Left ventricle myocardium superior (tissue), 1 donor: ENCODE results near the gene DRAP1. TPM values are rescaled to one million over a fixed set of nuclear protein-coding genes. Genes with fewer than 3 reads are reported as not detected.

Experiments used
- ATAC-seq: fragments of 200-7000 bp; cut with Tn5 transposase; one replicate; pipeline ENCODE4 v1.9.1; 2020; ENCODE audit warnings: mild to moderate bottlenecking, moderate library complexity
- DNase-seq: peaks from one replicate; pipeline ENCODE4 v3.0.0-alpha.2; 2020
- intact Hi-C: fragments of 100-400 bp; cut with micrococcal nuclease; formaldehyde crosslinking; loops from one replicate; pipeline ENCODE4 v1.11.0; 2022
- long read RNA-seq: library from polyadenylated mRNA; unstranded; transcript quantifications from one replicate; pipeline ENCODE4 v2.0.0, GENCODE V29; 2021
- total RNA-seq: library from RNA; stranded (reverse); fragmentation: NEBNext Ultra II Directional; extraction: Animal tissue kit (Norgen Biotek cat#: 25700); gene quantifications from one replicate; pipeline ENCODE4 v1.2.1, GENCODE V29; 2021
- donor health status: DM: no; HTN: yes; CAD: no; lungs with severe emphysema.

Gene DRAP1
- total RNA-seq: 106 TPM
- long read RNA-seq, transcript DRAP1-209 (4 exons, 453 nt): minor isoform, 7 of 127 reads
- long read RNA-seq, transcript DRAP1-201 (7 exons, 989 nt): major isoform, 115 of 127 reads
- long read RNA-seq, partial matches to known transcripts: 2 of 127 reads
- long read RNA-seq, other reads (novel, unspliced or antisense): 1 of 127 reads

DNA sequence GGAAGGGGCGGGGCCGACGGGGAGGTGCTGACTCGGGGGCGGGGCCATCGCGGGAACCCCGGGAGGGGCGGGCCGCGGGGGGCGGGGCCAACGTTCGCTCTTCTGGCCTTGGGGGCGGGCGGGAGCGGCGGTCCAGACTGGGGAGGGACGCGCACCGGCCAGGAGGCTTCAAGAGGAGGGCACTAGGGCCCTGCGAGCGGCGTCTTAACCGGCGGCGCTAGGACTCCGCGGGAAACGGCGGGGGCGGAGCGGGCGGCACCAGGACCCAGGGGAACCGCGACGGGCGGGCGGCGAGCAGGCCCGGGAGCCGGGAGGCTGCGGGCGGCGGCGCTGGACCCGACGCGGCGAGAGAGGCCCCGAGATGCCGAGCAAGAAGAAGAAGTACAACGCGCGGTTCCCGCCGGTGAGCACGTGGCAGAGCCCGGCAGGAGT is at the start of gene DRAP1:
TSS of gene DRAP1 (plus strand) at position 286 of the 432 bp plus-strand sequence. CDS start at position 362, 76 bp downstream.
- intact Hi-C loops: no loop called here
- DNase-seq: peak; percentile 100
- ATAC-seq: peak; percentile 92

- peak; percentile 34 for DNase-seq
- intact Hi-C loops: no loop called here
- no peak for ATAC-seq
Observed at GRCh38 chr11:65869643-65870306, 49.5 kb upstream of the DRAP1 start.

DNA sequence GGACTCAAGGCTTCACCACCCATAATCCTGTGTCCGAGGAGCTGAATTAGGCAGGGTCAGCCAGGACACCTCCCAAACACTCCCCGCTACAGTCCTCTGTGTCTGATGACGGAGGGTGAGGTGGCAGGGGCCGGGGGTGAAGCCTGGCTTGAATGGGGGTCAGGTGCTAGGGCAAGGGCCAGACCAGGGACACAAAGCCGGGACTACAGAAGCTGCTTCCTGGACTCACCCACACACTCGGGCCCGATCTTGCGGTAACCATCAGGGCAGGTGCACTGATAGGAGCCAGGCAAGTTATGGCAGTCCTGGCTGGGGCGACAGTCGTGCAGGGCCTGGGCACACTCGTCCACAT is 48.9 kb upstream of the DRAP1 start:
- intact Hi-C loops: no loop called here
- no peak for ATAC-seq
- peak; percentile 29 for DNase-seq

GRCh38 chr11:65870706-65871681 is 48.2 kb upstream of the DRAP1 start:
- intact Hi-C loops: no loop called here
- no peak for ATAC-seq
- DNase-seq: peak; percentile 71

GRCh38 chr11:65871811-65872548 is 47.2 kb upstream of the DRAP1 start:
- ATAC-seq (peak; percentile 16), DNase-seq (peak; percentile 64)
- intact Hi-C loops: no loop called here

GRCh38 chr11:65872586-65873317 is 46.5 kb upstream of the DRAP1 start, which contains the start of gene EFEMP2:
TSS of gene EFEMP2 (minus strand) at chr11:65872800. CDS start at chr11:65872354, 446 bp downstream.
- DNase-seq (peak; percentile 76), ATAC-seq (peak; percentile 57)
- intact Hi-C loops: no loop called here

DNA sequence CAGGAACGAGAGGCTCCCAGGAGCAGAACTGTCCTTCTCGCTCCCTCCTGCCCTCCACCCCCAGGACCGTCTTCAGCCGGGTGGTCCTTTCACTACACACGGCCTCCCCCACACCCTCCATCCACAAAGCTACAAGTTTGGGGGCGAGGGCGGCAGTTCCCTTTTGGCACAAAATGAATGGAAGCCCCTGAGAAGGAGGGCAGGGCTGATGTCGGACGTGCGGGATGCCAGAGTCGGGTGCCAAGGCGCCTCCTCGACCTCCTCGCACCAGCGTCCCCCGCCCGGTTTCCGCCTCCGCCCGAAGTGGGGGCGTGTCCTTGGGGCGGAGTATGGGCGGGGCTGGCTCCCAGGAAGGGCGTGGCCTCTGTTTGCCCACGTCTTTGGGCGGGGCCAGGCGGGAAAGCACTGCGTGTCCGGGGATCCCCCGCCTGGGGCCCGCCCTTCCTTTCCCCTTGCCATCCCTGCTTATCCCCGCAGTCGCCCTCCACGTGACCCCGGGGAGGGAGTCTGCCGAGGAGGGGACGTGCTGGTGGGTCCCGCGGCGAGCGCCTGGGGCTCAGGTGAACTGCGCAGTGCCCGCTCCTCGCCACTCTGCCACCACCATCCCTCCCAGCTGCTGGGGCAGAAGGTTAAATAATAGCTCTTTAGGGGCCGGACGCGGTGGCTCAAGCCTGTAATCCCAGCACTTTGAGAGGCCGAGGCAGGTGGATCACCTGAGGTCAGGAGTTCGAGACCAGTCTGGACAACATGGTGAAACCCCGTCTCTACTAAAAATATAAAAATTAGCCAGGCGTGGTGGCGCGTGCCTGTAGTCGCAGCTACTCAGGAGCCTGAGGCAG is 45.7 kb upstream of the DRAP1 start:
- DNase-seq: peak; percentile 98
- intact Hi-C loops: no loop called here
- peak; percentile 94 for ATAC-seq

- no peak for ATAC-seq
- DNase-seq: peak; percentile 35
- intact Hi-C loops: loop anchor here (10.0 kb wide), 1 partner anchor 105 kb away; no protein-coding TSS in a partner anchor
Observed at GRCh38 chr11:65879617-65880016, 39.6 kb upstream of the DRAP1 start, which contains the start of gene CTSW. TSS of gene CTSW (plus strand) at chr11:65879837. CDS start at chr11:65879855, 18 bp downstream.

GRCh38 chr11:65880027-65880426 is 39.2 kb upstream of the DRAP1 start:
- intact Hi-C loops: loop anchor here (10.0 kb wide), 1 partner anchor 105 kb away; no protein-coding TSS in a partner anchor
- no peak for ATAC-seq
- peak; percentile 14 for DNase-seq

- intact Hi-C loops: loop anchor here (10.0 kb wide), 1 partner anchor 104 kb away; no protein-coding TSS in a partner anchor
- no peak for ATAC-seq
- peak; percentile 20 for DNase-seq
Observed at GRCh38 chr11:65880844-65881421, 38.3 kb upstream of the DRAP1 start.

- DNase-seq (peak; percentile 21), ATAC-seq (no peak)
- intact Hi-C loops: loop anchor here (10.0 kb wide), 1 partner anchor 102 kb away; no protein-coding TSS in a partner anchor
Observed at GRCh38 chr11:65882120-65883057, 36.8 kb upstream of the DRAP1 start.

GRCh38 chr11:65883058-65883761 is 36.0 kb upstream of the DRAP1 start:
- ATAC-seq (no peak), DNase-seq (peak; percentile 30)
- intact Hi-C loops: loop anchor here (10.0 kb wide), 1 partner anchor 102 kb away; no protein-coding TSS in a partner anchor

DNA sequence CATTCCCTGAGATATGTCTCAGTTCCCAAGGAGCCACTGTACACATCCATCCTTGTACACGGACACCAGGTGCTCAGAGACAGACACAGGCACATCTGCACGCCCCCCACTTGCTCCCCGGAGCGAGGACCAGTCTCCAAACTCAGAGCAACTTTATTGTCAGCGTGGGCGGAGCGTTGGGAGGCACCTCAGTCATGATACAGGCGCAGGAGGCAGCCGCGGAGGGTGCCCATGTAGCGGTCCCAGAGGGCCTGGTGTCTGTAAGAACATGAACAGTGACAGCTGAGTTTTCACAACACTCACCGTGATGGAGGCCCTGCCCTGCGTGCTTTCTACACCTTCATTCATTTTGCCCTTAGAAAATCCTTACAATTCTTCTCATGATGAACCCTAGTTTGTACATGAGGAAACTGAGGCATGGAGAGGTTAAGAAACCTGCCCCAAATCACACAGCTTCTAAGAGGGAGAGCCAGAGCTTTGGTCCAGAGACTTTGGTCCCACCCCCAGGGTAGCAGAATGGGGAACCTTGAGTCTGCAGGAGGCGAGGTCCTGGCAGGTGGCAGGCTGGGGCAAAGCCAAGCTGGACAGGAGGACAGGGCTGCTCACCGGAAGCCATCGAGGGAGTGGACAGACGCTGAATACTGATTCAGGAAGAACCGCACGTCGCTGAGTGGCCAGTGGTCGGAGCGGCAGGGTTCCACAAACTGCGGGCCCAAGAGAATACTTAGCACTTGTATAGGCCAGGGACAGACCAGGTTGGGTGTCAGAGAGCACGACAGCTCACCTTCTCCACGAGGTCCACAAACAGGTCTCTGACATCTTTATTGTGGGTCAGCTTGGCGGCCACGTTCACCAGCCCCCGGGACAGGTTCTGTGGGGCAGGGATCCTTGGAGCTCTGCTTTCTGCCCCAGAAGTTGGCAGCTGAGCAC is 35.2 kb upstream of the DRAP1 start:
- intact Hi-C loops: loop anchor here (10.0 kb wide), 1 partner anchor 101 kb away; no protein-coding TSS in a partner anchor
- DNase-seq (peak; percentile 25), ATAC-seq (no peak)

- intact Hi-C loops: loop anchor here (10.0 kb wide), 1 partner anchor 100 kb away; no protein-coding TSS in a partner anchor
- peak; percentile 85 for DNase-seq
- peak; percentile 27 for ATAC-seq
Observed at GRCh38 chr11:65884716-65885092, 34.5 kb upstream of the DRAP1 start.
